Renal cortical epithelial cell (primary cell): Measurements from ENCODE around the gene DNLZ. TPM values are rescaled to one million over a fixed set of nuclear protein-coding genes. Genes with fewer than 3 reads are reported as not detected.

Experiments used
- DNase-seq: peaks from one replicate; pipeline ENCODE4 v3.0.0-alpha.2; 2011; ENCODE audit warnings: low read depth
- total RNA-seq: library from RNA; depleted of rRNA; stranded (reverse); fragments of >200 nt; gene quantifications from 2 replicates; pipeline ENCODE4 v1.2.3, GENCODE V29; 2014

The DNLZ gene
- total RNA-seq, 1 donor from 2014 or later = 12.5 TPM

DNA sequence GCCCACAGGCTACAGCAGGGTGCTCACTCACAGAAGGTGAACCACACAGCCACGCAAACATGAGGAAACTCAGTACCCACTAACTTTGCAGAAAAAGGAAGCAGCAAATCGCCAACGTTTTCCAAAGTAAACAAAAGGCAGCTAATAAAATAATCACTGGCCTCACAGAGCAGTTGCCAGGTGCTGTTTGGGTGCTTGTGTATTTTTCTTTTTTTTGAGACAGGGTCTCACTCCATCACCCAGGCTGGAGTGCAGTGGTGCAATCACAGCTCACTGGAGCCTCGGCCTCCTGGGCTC lies 32.6 kb upstream of the DNLZ start:
- DNase-seq = no peak

DNA sequence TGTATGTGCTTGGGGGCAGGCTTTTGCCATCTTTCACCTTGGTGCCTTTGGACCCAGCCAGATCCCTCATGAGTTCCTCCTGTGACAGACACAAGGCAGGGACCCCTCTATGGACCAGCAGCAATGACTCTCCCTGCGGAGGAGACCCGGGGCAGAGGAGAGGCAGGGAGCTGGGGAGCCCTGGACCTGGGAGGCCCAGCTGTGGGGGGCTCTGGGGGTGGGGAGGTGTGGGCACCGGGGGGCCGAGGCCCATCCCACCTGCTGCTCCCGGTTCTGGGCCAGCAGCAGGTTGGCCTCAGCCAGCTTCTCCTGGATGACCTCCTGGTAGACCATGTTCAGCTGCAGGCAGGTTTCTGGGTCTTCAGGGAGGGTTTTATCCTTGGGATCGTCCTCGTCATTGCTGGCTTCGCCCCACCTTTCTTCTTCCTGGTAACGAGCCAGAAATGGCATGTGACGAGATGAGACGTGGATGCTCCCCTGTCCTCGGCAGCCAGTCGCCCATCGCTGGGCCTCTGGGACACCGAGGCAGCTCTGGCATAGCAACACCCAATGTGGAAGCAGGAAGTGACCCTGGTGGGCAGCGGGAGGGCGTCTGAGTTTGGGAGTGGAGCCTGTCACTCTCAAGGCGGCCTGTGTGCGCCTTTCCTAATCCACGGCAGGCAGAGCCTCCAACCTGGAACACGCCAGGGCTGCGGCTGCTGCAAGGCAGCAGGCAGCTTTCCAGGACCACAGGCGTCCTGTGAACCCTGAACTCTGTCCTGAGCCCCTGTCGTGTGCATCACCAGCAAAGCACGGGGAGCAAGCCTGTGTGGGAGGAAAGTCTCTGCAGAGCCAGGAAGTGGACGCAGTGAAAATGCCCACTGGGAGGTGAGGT lies 32.0 kb upstream of the DNLZ start:
- DNase-seq = no peak

DNA sequence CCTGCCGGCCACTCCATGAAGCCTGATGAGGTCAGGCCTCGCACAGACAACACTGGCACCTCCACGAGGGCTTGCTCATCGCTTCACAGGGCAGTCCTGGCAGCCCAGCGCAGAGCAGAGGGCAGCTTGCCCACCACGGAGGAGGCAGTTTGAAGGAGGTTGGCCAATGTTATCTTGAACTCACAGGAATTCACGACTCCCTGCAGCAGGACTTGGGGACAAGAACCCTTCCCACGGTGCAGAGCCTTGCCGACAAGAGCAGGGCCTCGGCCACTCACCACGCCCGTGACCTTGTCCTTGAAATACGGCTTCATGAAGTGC lies 31.4 kb upstream of the DNLZ start:
- no peak for DNase-seq

DNA sequence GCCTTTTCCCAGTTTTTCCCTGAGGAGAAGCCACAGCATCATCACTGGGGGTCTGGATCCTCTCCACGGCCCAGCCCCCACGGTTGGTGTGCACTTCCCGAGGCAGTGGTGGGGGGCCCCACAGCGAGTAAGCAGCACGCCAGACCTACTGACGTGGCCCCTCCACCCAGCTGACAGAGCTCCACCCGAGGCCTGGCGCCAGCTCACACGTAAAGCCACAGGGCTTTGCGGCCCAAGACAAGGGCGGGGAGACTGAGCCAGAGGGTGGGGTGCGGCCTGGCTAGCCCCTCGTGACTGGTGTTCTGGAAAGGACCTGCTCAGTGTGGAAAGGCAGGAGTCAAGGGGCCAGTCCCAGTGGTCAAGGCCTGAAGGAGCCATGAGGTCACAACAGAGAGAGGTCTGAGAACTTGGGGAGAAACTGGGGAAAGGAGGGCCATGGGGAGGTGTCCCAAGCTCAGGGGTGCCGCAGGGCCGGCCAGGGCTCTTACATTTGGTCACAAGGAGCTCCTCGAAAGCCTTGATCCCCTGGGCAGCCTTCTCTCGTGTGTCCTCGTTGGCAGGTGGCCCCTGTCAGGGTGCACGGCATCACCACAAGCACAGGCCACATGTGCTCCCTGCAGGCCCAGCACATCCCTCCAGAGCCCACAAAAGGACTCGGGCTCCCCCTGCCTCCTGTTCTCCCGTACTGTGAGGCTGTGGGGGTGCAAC lies 30.9 kb upstream of the DNLZ start:
- no peak for DNase-seq

DNA sequence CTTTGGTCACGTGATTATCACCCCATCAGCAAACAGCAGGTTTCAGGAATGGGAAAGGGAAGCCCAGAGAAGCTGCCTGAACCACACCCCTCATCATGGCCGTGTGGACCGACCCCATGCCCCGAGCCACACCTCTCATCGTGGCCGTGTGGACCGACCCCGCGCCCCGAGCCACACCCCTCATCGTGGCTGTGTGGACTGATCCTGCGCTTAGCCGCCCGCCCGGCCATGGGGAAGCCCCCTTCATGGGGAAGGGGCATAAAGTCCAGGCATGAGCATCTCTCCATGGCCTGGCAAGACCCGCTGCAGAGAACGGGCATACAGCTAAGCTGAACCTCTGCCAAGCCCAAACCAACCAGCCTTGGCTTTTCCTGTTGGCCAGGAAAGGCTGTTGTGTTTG lies 30.0 kb upstream of the DNLZ start:
- no peak for DNase-seq

DNA sequence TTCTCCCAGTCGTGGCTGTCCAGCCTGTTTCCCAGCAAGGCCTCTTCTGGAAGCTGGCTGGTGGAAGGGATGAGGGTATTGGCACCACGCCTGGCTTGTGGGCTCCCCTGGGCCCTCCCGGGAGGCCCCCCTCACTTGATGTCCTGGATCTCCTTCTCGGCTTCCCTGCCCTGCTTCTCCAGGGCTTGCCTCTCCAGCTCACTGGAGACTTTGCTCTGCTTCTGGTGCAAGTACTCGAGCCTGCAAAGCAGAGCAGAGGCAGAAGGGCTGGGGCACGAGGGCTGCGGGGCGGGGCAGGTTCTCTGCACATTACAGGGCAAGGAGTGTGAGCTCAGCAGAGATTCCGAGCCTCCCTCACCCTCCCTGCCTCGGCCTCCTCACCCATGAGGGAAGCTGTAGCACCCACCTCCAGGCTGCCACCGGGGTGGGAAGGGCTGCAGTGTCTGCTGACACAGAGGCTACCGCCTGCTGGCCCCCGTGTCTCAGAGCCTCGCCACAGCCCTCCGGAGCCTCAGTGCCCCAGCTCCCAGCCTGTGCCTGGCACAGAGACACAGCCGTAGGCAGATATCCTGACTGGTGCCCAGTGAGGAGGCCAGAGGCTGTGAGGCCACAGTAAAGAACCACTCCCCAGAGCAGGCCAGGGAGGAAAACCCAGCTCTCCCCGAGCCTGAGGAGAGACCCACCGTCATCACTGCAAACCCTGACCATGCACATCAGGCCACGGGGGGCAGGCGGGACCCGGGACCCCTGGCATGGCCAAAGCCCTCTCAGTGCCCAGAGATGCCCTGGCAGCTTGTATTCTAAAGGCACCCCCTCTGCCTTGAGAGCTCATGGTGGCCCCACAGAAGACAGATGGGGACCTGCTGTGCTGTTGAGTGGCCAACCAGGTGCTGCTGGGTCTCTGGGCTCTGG lies 29.2 kb upstream of the DNLZ start:
- no peak for DNase-seq

DNA sequence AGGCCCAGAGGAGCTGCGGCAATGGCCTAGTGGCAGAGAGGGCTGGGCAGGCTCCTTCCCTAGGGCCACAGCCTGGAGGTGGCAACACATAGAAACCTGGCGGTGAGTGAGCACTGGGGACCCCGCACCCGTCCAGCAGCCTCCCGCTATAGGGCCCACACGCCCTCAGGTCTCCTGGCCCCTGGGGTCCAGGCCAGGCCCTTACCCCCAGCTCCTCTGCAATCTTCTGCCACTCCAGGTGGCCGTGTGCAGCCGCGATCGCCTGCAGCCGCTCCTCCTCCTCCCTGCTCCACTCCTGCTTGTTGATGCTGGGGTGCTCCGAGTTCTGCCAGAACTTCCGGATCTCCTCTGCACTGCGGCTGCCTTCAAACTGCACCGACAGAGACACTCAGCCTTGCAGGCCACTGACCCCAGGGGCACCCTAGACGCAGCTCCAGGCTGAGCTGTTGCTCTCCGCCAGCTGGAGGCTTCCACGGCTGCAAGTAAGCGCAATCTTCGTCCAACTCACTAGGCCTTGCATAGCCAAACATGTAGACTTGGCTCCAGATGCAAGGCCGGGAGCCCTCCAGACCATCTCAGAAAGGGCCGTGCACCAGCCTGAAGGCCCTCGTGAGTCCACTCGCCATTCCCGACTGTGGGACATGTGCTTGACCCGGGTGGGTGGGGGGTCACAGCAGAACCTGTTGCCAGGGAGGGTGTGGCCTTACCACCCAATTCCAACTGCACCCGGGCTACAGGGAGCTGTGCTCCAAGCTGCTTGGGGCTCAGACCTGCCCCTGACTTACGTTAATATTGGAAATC lies 28.4 kb upstream of the DNLZ start:
- DNase-seq = no peak

DNA sequence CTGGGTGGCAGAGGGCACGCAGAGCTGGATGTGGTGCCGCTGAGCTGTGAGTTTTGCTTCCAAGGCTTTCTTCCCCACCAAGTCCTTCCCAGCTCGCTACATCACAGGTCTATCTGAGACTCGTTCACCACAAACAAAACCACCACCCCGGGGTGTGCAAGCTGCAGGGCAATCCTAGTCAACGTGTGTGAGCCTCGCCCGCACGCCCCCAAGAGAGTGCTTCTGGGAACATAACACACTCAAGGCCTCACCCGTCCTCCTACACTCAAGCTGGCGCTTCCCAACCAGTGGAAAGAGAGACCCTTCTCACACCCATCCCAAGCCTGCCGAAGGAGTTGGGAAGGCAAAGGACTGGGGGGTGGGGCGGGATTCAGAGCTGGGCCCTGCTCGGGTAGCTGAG lies 25.9 kb upstream of the DNLZ start:
- no peak for DNase-seq

DNA sequence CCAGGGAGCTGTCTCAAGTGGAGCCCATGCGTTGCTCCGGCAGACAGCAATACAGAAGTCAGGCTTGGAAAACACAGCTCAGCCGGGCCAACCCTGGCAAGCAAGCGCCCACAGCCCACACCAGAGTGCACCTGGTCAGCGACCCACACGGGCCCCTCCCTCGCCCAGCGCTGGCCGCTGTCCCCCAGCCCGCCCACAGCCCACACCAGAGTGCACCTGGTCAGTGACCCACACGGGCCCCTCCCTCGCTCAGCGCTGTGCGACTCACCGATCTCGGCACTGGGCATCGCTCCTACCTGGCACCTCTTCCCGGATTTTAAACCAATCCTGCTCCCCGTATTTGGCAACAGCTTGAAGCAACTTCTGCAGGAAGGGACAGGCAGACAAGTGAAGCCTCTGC lies 23.7 kb upstream of the DNLZ start:
- DNase-seq = no peak

DNA sequence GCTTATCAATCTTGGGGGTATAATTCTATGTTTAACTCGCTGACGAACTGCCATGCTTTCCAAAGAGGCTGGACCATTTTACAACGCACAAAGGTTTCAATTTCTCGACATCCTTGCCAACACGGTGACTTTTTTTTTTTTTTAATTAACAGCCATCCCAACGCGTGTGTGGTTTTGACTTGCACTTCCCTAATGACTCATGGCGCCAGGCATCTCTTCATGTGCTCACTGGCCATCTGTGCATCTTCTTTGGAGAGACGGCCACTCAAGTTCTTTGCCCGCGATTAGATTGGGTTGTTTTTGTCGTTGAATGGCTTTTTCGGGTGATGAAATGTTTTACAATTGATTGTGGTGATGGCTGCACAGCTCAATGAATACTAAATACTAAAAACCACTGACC lies 22.5 kb upstream of the DNLZ start:
- DNase-seq = no peak

DNA sequence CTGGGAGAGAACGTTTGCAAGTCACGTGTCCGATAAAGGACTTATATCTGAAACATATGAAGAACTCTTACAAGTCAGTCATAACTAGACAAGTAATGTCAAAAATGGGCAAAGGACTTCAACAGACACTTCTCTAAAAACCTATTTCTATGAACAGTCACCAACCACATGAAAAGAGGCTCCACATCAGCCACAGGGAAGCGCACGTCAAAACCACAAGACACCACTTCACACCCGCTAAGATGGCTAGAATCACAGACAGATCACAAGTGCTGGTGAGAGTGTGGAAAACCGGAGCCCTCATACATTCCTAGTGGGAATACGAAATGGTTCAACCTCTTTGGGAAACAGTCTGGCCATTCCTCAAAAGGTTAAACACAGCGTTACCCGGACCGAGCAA lies 21.5 kb upstream of the DNLZ start:
- DNase-seq = no peak

DNA sequence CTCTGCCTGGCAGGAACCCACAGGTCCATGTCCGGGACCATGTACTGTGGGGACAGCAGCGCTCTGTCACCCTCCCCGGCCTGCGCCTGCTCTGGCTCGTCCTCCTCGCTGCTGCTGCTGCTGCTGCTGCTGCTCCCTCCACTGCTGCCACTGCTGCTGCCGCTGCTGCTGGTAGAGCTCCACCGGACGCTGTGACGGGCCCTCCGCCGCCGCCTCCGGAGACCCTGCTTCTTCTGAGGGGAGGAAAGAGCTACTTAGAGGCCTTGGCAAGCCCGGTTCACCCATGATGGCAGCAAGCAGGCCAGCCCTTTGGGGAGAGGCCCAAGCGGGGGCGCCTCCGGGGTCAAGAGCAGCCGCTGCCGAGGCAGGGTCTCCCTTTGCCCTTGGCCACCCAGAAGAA lies 19.9 kb upstream of the DNLZ start:
- no peak for DNase-seq

DNA sequence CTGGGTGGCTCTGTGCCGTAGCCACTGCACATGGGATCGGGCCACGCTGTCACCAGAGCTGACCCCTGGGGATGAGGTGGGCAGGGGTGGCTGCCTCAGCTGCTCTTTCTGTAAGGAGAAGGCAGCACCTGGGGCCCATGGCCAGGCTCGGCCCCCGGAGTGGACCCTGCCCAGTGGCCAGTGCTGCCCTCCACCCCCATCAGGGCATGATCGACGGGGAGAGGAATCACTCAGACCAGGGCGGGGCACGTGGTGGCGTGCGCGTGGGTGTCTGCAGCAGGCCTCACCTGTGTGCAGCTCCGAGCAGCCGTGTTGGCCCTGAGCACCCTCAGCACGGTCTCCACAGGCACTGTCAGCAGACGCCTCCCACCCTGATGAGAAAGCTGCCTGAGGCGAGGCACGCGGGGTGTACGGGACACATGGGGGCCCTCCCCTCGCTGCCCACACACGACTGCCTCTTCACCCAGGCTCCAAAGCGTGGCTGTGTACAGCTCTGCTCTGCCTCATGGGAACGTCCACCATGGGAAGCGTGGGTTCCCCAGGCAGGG lies 18.5 kb upstream of the DNLZ start:
- DNase-seq = no peak

DNA sequence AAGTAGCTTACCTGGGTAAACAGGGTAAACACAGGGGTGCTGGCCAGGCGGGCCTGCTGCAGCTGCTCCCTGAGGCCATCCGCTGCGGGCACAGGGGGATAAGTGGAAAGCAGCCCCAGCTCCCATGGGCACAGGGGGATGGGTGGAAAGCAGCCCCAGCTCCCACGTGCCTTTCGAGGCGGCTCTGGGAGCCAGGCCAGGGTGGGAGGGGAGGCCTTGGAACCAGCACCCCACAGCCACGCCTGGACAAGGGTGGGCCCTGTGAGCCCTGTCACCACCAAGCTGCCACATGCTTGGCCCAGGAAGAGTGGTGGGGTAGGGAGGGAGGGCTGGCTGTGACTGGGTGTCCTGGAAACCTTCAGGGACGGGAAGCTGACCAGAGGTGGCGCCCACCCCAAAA lies 17.8 kb upstream of the DNLZ start:
- DNase-seq = no peak

DNA sequence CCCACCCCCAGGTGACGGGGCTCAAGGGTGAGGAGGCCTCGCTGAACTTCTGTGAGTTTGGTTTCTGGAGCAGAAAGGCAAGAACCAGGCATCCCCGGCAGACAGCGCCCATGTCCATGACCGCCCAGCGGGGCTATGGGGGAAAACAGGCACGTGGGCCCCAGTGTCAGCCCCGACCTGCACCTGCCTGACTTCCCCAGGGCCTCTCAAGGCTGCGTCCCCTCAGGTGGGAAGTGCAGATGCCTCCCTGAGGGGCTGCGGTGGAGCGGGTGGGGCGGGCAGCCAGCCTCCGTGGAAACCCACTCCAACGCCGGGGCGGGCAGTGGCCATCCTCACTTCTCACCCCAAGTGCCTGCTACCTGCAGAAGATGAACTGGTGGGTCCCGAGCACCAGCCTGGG lies 16.8 kb upstream of the DNLZ start:
- no peak for DNase-seq

DNA sequence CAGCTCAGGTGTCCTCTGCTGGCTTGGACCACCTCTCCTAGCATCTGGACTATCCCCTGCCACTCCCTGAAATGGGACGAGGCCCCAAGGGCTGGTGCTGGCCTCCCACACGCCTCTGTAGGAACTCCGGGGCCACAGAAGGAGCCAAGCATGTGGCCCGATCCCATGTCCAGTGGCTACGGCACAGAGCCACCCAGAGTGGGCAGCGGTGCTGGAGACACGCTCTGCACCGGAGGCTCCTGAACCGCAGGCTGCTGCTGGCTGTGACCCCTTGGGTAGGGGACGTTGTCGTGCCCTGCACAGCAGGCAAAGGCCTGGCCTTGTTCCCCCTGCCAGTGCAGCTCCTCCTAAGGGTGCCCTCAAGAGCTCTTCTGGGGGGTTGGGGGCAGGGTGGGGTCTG lies 16.3 kb upstream of the DNLZ start:
- no peak for DNase-seq

DNA sequence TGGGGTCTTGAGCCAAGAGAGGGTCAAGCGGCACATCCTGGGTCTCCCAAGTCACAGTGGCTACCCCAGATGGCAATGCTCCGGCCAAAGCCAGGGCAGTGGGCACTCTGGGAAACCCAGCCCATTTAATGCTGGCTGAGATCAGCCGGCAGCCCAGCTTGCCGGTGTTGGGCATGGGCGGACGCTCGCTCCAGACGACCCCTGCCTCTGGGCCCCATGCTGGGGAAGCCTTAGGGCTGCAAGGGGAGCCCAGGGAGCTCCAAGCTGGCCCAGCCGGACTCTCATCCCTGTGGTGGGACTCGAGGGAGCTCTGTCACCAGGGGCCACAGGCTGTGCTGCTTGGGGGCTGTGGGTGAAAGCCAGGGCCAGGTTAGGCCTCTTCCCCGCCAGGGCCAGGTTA lies 15.9 kb upstream of the DNLZ start:
- no peak for DNase-seq

DNA sequence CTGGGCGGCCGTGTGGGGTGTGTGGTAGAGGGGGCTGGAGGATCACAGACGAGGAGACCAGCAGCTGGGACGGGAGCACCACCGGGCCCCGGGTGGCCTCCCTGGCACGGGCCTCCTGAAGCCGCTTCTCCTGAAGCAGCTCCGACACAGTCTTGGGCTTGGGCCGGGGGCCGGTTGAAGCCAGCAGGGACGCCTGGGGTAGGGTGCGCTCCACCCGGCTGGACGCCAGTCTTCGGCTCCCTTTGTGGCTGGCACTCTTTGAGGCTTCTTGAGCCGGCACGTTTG lies 15.4 kb upstream of the DNLZ start:
- DNase-seq = no peak

DNA sequence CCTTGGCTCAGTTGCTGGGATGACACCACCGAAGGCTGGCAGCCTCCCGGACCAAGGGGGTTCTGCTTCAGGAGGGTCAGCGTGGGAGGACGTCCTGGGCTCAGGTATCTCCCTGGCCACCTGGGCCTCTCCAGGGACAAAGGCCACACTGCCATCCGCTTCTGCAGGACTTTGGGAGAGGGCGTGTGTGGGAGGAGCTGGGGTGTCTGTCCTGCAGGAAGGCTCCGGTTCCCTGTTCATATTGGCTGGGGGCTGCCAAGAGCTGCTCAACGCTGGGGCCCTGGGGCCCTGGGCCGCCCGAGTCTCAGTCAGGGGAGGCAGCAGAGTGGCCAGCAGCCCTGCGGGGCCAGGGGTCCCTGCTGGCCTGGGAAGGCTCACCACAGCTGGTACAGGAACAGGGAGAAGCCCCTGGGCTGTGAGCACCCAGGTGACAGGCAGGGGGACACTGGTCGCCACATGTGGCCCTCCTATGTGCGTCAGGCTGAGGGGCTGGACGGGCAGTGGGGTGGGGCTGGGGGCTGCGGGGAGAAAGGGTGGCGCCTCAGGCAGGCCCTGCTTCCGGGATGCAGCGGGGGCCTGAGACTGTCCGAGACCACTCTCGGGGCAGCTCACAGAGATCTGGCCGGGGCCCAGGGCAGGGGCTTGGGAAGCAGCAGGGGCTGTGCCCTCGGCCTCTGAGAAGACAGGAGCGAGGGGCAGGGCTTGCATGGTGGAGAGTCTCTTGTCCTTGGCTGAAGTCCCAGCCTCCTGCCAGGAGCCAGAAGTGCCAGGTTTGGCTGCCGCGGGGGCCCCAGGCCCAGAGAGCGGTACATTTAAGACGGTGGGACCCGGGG lies 14.8 kb upstream of the DNLZ start:
- DNase-seq = no peak

DNA sequence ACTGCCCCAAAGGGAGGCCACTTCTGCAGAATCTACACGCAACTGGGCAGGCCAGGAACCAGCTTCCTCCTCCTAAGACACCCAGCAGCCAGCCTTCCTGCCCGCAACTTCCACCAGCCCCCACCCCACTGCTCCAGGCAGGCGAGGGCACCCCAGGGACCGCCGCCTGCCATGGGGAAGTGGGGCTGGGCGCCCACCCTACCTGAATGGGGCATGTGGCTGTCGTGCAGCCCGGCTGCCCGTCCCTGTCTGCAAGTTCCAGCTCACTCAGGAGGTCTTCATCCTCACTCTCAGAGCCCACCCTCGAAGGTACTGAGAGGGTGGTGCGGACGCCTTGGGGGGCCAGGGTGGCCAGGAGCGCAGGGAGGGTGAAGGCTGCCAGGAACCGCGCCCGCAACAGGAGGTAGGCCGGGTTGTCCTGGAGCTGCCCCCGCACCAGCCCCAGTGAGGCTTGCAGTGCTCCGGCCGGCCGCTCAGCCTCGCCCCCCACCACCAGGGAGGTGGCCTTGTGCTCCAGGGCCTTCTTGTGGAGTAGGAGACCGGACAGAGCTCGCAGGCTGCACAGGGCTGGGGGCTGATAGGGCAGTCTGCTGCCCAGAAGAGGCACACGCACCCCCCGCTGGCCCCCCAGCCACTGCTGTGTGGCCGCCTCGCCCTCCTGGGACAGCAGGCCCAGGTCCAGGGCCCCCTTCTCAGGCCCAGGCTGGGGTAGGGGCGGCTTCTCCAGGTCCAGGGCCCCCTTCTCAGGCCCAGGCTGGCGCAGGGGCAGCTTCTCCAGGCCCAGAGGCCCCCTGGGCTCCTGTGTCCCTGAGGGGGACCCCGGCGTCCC lies 14.0 kb upstream of the DNLZ start:
- no peak for DNase-seq
